Lower lobe of right lung (tissue), 2 donors: ENCODE data around the gene METTL24. TPM values are rescaled to one million over a fixed set of nuclear protein-coding genes. Genes with fewer than 3 reads are reported as not detected.

ENCODE experiments used
- ATAC-seq, 2 donors: fragments of 200-7000 bp; cut with Tn5 transposase; one replicate each; pipeline ENCODE4 v1.9.1; 2020 to 2022; ENCODE audit warnings: mild to moderate bottlenecking in 2 of 2, moderate library complexity in 2 of 2
- DNase-seq: peaks from one replicate; pipeline ENCODE4 v3.0.0-alpha.2; 2020
- H3K27ac ChIP-seq: fragments of 200-600 bp; one replicate; pipeline ENCODE4 v1.8.0; 2022
- H3K27me3 ChIP-seq: fragments of 200-600 bp; one replicate; pipeline ENCODE4 v1.8.0; 2022; ENCODE audit warnings: low read depth
- H3K36me3 ChIP-seq: fragments of 200-600 bp; one replicate; pipeline ENCODE4 v1.8.0; 2022; ENCODE audit warnings: mild to moderate bottlenecking
- H3K4me1 ChIP-seq: fragments of 200-600 bp; one replicate; pipeline ENCODE4 v1.8.0; 2022
- H3K4me3 ChIP-seq: fragments of 200-600 bp; one replicate; pipeline ENCODE4 v1.8.0; 2022; ENCODE audit warnings: mild to moderate bottlenecking
- H3K9me3 ChIP-seq: fragments of 200-600 bp; one replicate; pipeline ENCODE4 v1.8.0; 2022
- intact Hi-C: fragments of 100-400 bp; cut with DNase I; formaldehyde crosslinking; loops from one replicate; pipeline ENCODE4 v1.11.0; 2022
- total RNA-seq: library from RNA; stranded (reverse); fragmentation: NEBNext Ultra II Directional; extraction: Animal tissue kit (Norgen Biotek cat#: 25700); gene quantifications from one replicate; pipeline ENCODE4 v1.2.1, GENCODE V29; 2021
- TF ChIP-seq, protein P1 (sequence below): fragments of 200-600 bp; IDR thresholded peaks from one replicate; pipeline ENCODE4 v1.8.0; 2022; ENCODE audit warnings: antibody characterized with exemption, mild to moderate bottlenecking
- donor health status: DM: no; HTN: yes; CAD: no; lungs with severe emphysema.

The METTL24 gene
- total RNA-seq, 1 donor from 2014 or later: 2.8 TPM

DNA sequence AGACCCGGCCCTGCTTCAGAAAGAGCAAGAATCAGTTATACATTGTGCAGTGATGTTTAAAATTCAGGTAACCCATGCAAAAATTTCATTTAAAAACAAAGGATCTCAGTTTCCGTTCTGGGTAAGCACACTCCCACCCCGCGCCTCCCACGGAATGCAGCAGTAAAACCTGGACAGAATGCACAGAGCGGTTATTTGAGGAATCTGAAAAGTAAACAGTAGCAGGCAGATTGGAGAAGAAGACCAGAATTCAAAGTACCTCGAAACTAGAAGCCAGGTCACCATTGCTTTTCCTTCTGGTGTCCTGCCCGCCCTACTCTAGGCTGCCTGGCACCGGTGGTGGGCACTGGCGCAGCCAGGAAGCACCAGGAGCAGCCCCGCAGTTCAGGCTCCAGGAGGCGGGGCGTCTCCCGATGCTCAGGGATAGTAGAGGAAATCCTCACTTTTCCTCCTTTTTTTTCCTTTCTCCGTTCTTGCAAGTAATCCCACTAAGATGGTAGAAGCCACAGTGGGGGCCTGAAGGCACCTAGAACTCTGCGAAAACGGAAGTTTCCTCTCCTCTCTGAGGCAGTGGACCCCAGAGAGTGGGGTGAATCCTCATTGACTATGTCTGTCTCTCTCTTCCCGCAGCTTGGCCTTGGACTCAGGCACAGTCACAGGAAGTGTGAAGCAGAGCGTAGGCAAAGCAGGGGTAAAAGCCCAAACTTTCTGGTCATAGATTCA is 28.3 kb downstream of the METTL24 start:
- ATAC-seq (peak; percentile 34 to 64), DNase-seq (no peak)
- H3K4me1 ChIP-seq: peaks cover 19% of the 10 kb centered on the region
- H3K27ac ChIP-seq: peak overlapping the region; percentile 37
- no peaks in the 10 kb centered on the region for H3K27me3 ChIP-seq
- TF ChIP-seq, protein P1, sequence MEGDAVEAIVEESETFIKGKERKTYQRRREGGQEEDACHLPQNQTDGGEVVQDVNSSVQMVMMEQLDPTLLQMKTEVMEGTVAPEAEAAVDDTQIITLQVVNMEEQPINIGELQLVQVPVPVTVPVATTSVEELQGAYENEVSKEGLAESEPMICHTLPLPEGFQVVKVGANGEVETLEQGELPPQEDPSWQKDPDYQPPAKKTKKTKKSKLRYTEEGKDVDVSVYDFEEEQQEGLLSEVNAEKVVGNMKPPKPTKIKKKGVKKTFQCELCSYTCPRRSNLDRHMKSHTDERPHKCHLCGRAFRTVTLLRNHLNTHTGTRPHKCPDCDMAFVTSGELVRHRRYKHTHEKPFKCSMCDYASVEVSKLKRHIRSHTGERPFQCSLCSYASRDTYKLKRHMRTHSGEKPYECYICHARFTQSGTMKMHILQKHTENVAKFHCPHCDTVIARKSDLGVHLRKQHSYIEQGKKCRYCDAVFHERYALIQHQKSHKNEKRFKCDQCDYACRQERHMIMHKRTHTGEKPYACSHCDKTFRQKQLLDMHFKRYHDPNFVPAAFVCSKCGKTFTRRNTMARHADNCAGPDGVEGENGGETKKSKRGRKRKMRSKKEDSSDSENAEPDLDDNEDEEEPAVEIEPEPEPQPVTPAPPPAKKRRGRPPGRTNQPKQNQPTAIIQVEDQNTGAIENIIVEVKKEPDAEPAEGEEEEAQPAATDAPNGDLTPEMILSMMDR: no peak
- H3K9me3 ChIP-seq: no peaks in the 10 kb centered on the region
- H3K4me3 ChIP-seq: peak overlapping the region; percentile 32
- no peaks in the 10 kb centered on the region for H3K36me3 ChIP-seq
- intact Hi-C loops: no loop called here

DNA sequence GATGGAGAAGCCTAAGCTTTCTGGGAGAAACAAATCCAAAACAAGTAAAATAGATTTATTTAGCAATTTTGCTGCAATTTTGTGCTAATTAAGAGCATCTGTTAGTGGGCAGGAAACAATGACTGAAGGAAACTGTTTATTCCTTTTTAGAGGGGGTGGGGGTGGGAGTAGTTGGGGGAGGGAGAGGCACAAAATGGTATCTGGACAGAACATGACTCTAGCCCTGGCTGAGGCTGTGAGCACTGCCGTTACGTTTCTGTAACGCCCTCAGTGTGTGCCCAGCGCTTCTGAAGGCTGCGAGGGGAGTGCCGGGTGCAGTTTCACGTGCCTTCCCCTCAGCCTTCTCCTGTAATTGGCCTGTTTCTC is 28.8 kb downstream of the METTL24 start:
- TF ChIP-seq, protein P1: no peak
- H3K27me3 ChIP-seq: no peaks in the 10 kb centered on the region
- H3K36me3 ChIP-seq: no peaks in the 10 kb centered on the region
- H3K4me3 ChIP-seq: peak overlapping the region; percentile 32
- no peaks in the 10 kb centered on the region for H3K9me3 ChIP-seq
- ATAC-seq (peak in 1 of 2 donors; percentile 61), DNase-seq (no peak)
- peak overlapping the region; percentile 37 for H3K27ac ChIP-seq
- peaks cover 24% of the 10 kb centered on the region for H3K4me1 ChIP-seq
- intact Hi-C loops: no loop called here

DNA sequence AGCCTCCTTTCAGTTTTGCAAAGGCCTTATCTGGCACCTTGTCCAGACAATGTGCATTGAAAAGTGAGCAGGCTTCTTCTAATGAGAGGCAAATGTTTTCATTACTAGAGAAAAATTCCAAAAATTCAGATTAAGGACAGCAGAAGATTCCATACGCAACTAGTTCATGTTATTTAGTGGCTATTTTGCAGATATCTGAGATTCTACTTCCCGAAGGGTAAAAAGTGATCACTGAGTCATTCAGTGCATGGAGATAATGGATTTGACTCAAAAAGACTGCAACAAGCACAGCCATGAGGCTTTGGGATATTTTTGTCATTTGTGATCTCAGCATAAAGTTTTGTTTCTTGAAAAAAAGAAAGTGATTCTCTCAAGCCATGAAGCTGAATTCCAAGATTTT is 29.9 kb downstream of the METTL24 start:
- Histone ChIP-seq H3K9me3 (no peaks in the 10 kb centered on the region), H3K27ac (no peak overlapping the region), H3K4me3 (no peak overlapping the region), H3K27me3 (no peaks in the 10 kb centered on the region), H3K4me1 (peaks cover 33% of the 10 kb centered on the region), H3K36me3 (no peaks in the 10 kb centered on the region)
- TF ChIP-seq, protein P1: no peak
- DNase-seq (no peak), ATAC-seq (no peak)
- intact Hi-C loops: no loop called here

DNA sequence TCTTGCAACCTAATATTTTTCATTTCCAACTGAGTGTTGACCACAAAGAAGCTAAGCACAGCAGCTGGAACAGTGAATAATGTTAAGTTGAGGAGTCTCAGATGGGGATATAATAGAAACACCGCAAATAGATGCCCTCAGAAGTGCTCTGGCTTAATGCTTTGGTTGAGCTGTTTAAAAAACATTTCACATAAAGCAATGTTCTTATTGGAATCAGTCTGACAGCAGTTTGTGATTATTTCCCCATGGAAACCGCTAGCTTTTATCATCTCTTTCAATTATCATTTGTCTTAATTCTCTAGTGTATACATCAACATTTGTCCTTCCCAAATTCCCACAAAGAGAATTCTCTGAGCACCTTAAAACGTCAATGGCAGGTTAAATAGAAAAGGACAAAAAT is 30.8 kb downstream of the METTL24 start:
- ATAC-seq (no peak), DNase-seq (no peak)
- intact Hi-C loops: no loop called here
- H3K4me3 ChIP-seq: no peak overlapping the region
- TF ChIP-seq, protein P1: no peak
- no peak overlapping the region for H3K27ac ChIP-seq
- H3K4me1 ChIP-seq: peaks cover 37% of the 10 kb centered on the region
- H3K27me3 ChIP-seq: no peaks in the 10 kb centered on the region
- H3K36me3 ChIP-seq: no peaks in the 10 kb centered on the region
- no peaks in the 10 kb centered on the region for H3K9me3 ChIP-seq

DNA sequence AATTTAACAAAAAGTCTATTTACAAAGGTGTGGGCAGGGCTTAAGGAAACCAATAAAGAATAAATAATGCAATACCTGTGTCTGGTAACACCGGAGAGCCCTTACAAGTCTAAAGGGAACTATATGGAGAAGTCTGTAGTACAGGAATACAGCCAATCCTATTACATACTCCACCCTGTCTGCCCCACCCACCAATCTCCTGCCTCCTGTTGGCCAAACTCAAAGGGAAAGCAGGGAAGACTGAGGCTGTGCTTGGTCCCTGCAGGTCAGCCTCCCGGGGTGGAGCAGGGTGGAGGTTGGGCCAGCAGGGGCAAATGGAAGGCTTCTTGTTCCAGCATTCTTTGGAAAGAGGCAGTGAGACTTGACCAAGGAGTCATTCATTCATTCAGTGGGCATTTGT is 31.5 kb downstream of the METTL24 start:
- no peak overlapping the region for H3K4me3 ChIP-seq
- no peaks in the 10 kb centered on the region for H3K36me3 ChIP-seq
- intact Hi-C loops: no loop called here
- H3K27ac ChIP-seq: peak overlapping the region; percentile 11
- DNase-seq: no peak
- peaks cover 42% of the 10 kb centered on the region for H3K4me1 ChIP-seq
- H3K27me3 ChIP-seq: no peaks in the 10 kb centered on the region
- TF ChIP-seq, protein P1: no peak
- H3K9me3 ChIP-seq: no peaks in the 10 kb centered on the region
- ATAC-seq: no peak
